SJCRH30 (cell line): ENCODE results near the gene MTFP1. TPM values are rescaled to one million over a fixed set of nuclear protein-coding genes. Genes with fewer than 3 reads are reported as not detected.

ENCODE experiments used
- DNase-seq, 2 experiments: peaks; one replicate each; pipeline ENCODE4 v3.0.0-alpha.2; 2015 to 2020
- H3K27ac ChIP-seq: fragments of 250-450 bp; sonication (Bioruptor Pico); 2 replicates; pipeline ENCODE4 v1.5.1; 2020; ENCODE audit warnings: mild to moderate bottlenecking, moderate library complexity
- H3K27me3 ChIP-seq: fragments of 250-450 bp; sonication (Bioruptor Pico); 2 replicates; pipeline ENCODE4 v1.5.1; 2020; ENCODE audit warnings: mild to moderate bottlenecking, moderate library complexity
- H3K36me3 ChIP-seq: fragments of 250-450 bp; sonication (Bioruptor Pico); 2 replicates; pipeline ENCODE4 v1.5.1; 2020; ENCODE audit warnings: mild to moderate bottlenecking, moderate library complexity
- H3K4me1 ChIP-seq: fragments of 250-450 bp; sonication (Bioruptor Pico); 2 replicates; pipeline ENCODE4 v1.5.1; 2020; ENCODE audit warnings: mild to moderate bottlenecking, moderate library complexity
- H3K4me3 ChIP-seq: fragments of 250-450 bp; sonication (Bioruptor Pico); 2 replicates; pipeline ENCODE4 v1.5.1; 2020; ENCODE audit warnings: mild to moderate bottlenecking, moderate library complexity
- H3K9me3 ChIP-seq: fragments of 250-450 bp; sonication (Bioruptor Pico); replicated peaks from 2 replicates; pipeline ENCODE4 v1.5.1; 2020; ENCODE audit warnings: mild to moderate bottlenecking, moderate library complexity
- total RNA-seq: library from RNA; depleted of rRNA; stranded (reverse); fragments of >200 nt; shearing (Covaris generic); gene quantifications from 2 replicates; pipeline ENCODE4 v1.2.3, GENCODE V29; 2014; rRNA removed

The MTFP1 gene
- total RNA-seq, 1 experiment from 2014 or later: 19.6 TPM

DNA sequence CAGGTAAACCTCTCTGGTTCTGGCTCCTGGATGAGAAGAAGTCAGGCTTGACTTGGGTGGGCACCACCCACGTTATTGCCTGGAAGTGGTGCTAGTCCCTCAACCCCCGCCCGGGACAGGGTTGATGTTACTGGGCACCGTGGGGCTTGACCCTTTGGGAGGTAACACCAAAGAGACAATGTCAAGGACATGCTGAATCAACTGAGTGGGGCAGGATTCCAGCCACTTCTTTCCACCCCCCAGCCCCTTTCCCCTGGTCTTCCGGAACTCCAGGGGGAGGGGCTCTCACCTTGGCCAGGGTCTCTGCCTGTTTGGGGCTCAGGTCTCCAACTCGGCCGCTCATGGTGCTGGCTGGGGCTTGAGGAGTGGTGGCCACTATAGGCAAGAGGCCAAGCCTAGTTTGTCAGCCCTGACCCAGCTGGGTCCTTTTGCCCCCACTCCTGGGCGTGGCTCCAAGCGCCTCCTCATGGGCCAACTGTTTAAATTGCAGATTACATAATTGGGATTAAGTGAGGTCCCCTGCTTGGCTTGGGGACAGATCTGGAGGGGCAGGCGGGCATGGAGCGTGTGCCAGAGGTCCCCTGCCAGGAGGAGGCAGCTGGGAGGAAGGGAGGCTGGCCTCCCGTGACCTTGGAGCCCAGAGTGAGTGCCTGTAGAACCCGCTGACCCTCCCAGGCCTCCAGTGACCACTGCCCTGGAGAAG is 46.2 kb downstream of the MTFP1 start, which contains the start of gene SEC14L3:
TSS of gene SEC14L3 (minus strand) at position 402 of the 703 bp plus-strand sequence. CDS start at position 343, 59 bp downstream.
- no peak for DNase-seq
- H3K27ac ChIP-seq: no peak within 1 kb of the TSS
- no peaks in the 10 kb centered on the region for H3K9me3 ChIP-seq
- H3K27me3 ChIP-seq: no peaks in the 10 kb centered on the region
- no peaks in the 10 kb centered on the region for H3K4me1 ChIP-seq
- H3K36me3 ChIP-seq: no peaks in the 10 kb centered on the region
- H3K4me3 ChIP-seq: no peak within 1 kb of the TSS

DNA sequence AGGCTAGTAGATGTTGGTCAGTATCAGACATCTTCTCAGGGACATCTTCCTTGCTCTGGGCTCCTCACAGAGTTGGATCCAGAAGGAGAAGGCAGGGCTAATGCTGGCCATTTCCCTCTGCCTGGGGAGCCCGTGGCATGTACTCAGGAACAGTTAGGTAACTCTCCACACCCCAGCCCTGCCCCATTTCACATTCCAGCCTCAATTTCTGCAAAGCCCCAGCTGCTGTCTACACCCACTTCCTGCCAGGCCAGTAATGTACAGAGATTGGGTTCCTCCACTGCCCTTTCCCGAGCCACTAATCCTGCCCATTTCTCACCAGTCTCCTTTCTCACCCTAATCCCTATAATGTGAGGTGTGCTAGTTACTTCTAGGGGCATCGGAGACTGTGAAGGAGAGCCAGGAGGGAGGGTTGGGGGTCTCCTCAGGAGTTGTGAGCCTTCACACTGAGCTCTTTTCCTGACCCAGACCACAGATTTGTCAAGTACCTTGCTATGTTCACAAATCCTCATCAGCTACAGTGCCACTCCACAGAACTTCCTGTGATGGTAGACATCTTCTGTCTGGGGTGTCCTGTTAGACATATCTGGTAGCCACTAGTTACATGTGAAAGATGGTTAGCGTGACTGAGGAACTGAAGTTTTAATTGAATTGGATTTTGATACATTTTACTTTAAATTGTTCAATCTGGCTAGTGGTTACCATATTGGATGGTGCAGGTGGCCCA is 47.6 kb downstream of the MTFP1 start:
- no peak for DNase-seq
- no peaks in the 10 kb centered on the region for H3K36me3 ChIP-seq

DNA sequence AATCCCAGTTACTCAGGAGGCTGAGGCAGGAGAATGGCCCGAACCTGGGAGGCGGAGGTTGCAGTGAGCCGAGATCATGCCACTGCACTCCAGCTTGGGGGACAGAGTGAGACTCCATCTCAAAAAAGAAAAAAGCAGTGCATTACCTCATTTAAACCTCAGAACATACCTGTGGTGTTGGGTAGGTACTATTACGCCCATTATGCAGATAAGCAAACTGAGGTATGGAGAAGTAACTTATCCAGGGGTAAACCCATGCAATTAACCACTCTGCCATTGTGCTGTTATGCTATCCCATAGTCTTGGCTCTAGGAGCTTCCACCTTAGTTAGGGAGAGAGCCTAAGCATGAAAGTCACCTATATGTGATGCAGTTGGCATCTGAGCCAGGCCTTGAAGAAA is 48.6 kb downstream of the MTFP1 start:
- Histone ChIP-seq H3K36me3 (no peaks in the 10 kb centered on the region), H3K27ac (no peak overlapping the region), H3K9me3 (no peaks in the 10 kb centered on the region), H3K4me1 (no peaks in the 10 kb centered on the region), H3K27me3 (no peaks in the 10 kb centered on the region), H3K4me3 (no peak overlapping the region)
- DNase-seq: no peak

More for the DNA sequence above, 47.6 kb downstream of the MTFP1 start:
- Histone ChIP-seq H3K4me1 (no peaks in the 10 kb centered on the region), H3K27ac (no peak overlapping the region), H3K9me3 (no peaks in the 10 kb centered on the region), H3K27me3 (no peaks in the 10 kb centered on the region), H3K4me3 (no peak overlapping the region)

DNA sequence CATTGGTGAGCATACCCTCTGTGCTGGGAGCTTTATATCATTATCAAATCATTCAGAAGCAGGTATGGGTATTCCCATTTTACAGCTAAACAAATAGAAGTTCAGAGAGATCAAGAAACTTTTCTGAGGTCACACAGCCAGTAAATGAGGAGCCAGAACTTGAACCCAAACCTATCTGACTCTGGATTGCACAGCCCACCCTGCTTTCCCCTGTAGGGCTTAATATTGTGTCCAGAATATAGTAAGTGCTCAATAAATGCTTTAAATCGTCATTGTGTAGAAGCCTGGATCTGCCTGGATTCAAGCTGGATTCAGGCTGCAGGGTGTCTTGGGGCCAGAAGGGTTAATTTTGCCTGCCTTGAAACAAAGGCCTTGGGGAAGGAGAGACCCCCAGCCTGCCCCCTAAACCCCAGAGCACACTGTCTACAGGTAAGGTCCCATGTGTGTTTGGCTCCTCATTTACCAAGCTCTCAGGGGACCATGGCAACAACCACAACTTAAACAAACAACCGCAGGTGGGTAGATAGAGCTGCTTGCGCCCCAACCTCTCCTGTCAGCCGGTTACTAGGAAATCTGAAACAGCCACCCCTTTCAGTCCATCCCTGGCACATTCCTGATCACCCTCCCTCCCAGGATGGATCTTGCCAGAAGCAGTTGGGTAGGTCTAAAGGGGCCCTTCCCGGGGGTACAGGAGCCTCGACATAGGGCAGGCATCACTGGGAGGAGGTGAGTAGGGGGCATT is 49.3 kb downstream of the MTFP1 start:
- H3K36me3 ChIP-seq: no peaks in the 10 kb centered on the region
- H3K4me1 ChIP-seq: no peaks in the 10 kb centered on the region
- no peak overlapping the region for H3K4me3 ChIP-seq
- no peaks in the 10 kb centered on the region for H3K27me3 ChIP-seq
- DNase-seq: no peak
- H3K9me3 ChIP-seq: no peaks in the 10 kb centered on the region
- H3K27ac ChIP-seq: no peak overlapping the region

Other genes with a start within 250 kb of the MTFP1 start
- gene LIF, start 179.0 kb upstream of the MTFP1 start, total RNA-seq: 1.1 and 1.7 TPM in 2 replicates
- gene OSM, start 158.9 kb upstream of the MTFP1 start, total RNA-seq: not detected in 2 replicates
- 1.2 and 2.1 TPM in 2 replicates for gene CASTOR1, start 136.3 kb upstream of the MTFP1 start, total RNA-seq
- 4.8 and 5.8 TPM in 2 replicates for gene TBC1D10A, start 98.8 kb upstream of the MTFP1 start, total RNA-seq
- 45.2 and 64.7 TPM in 2 replicates for gene SF3A1, start 68.9 kb upstream of the MTFP1 start, total RNA-seq
- gene CCDC157, start 68.8 kb upstream of the MTFP1 start, total RNA-seq: 1.2 TPM in 2 replicates
- 4.1 and 7.3 TPM in 2 replicates for gene RNF215, start 38.4 kb upstream of the MTFP1 start, total RNA-seq
- gene SEC14L2, start 28.8 kb upstream of the MTFP1 start, total RNA-seq: 1.4 and 3.4 TPM in 2 replicates
- not detected in 2 replicates for gene SEC14L3, start 46.2 kb downstream of the MTFP1 start, total RNA-seq
- gene SEC14L4, start 79.9 kb downstream of the MTFP1 start, total RNA-seq: not detected in 2 replicates
- not detected in 2 replicates for gene SEC14L6, start 121.0 kb downstream of the MTFP1 start, total RNA-seq
- gene GAL3ST1, start 148.9 kb downstream of the MTFP1 start, total RNA-seq: not detected in 2 replicates
- gene PES1, start 166.1 kb downstream of the MTFP1 start, total RNA-seq: 65.6 and 73.8 TPM in 2 replicates
- 0.53 and 0.85 TPM in 2 replicates for gene TCN2, start 181.4 kb downstream of the MTFP1 start, total RNA-seq
- 1.0 and 1.1 TPM in 2 replicates for gene SLC35E4, start 210.0 kb downstream of the MTFP1 start, total RNA-seq
- gene DUSP18, start 242.1 kb downstream of the MTFP1 start, total RNA-seq: 0.99 and 1.7 TPM in 2 replicates